SH-SY5Y (cell line): ENCODE measurements around the gene NPM3.

Experiments used
- GATA2 ChIP-seq: IDR thresholded peaks from 2 replicates; pipeline ENCODE4 v1.6.1; 2011; ENCODE audit warnings: mild to moderate bottlenecking, low read depth, low read length
- GATA3 ChIP-seq: IDR thresholded peaks from 2 replicates; pipeline ENCODE4 v1.6.1; 2011; ENCODE audit warnings: low read depth, mild to moderate bottlenecking, low read length, moderate library complexity

Gene NPM3

DNA sequence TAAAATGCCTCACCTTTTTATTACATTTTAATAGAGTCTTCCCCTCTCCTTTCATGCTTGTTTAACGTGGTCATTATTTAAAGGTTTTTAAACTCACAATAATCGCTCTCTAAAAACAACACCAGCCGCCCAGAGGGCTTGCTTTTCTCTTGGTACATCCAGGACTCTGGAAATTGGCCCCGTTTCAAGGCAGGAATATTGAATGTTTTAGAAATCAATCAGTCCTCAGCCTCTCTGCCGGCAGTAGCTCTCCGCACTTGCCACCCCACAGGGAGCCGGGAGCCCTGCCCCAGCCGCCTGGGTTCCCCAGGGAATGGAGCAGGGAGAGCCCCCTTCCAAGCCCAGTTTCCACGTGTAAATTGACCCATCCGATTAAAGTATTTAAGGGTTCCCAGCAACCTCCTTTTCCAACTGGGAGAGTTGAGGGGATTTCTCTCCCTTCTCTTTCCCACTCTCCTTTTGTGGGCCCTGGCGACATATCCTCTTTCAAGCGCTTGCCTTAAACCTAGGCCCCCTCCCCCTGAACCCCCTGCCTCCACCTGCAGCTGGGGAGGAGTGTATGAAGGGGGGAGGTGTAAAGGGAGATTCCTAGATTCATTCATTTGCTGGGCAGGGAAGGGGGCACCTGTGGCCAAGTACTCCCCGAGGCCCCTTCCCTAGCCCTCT is 9.2 kb downstream of the NPM3 start:
- TF ChIP-seq GATA2 (no peak), GATA3 (no peak)

DNA sequence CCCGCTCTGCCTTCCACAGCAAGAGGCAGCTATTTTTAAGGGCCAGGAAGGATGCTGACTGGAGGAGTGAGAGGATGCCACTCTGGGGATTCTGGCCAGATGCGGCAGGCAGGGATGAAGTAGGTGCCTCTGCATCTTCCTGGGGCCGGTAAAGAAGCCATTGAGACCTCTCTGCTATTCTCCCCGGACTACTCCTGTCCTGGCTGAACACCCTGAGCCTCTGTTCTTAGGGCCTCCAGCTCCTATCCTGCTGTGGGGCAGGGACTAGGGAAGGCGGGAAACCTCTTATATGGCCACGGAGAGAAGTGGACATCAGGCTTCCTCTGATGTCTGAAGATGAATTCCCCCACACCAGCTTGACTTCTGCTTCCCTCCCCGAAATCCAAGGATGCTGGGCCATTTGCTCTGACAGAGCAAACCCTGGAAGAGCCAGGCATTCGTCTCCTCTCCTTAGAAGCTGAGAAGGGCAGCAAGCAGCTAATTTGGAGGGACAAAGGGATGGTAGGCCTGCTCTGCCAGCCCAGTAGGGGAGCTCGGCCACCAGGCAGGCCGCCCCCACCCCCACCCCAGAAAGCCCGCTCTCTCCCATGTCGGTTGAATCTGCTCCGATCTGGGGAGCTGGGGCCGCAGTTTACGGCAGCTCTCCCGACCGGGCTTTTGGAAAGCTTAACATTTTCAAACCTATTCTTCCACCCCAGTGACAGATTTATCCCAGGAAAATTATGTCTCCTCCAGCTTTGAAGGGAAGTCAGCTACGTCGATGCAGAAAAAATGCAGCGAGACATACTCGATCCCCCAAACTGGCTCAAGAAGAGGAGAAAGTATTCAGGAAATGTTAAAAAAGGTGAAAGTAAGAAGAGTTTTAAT is 10.1 kb downstream of the NPM3 start:
- TF ChIP-seq GATA3 (no peak), GATA2 (no peak)

DNA sequence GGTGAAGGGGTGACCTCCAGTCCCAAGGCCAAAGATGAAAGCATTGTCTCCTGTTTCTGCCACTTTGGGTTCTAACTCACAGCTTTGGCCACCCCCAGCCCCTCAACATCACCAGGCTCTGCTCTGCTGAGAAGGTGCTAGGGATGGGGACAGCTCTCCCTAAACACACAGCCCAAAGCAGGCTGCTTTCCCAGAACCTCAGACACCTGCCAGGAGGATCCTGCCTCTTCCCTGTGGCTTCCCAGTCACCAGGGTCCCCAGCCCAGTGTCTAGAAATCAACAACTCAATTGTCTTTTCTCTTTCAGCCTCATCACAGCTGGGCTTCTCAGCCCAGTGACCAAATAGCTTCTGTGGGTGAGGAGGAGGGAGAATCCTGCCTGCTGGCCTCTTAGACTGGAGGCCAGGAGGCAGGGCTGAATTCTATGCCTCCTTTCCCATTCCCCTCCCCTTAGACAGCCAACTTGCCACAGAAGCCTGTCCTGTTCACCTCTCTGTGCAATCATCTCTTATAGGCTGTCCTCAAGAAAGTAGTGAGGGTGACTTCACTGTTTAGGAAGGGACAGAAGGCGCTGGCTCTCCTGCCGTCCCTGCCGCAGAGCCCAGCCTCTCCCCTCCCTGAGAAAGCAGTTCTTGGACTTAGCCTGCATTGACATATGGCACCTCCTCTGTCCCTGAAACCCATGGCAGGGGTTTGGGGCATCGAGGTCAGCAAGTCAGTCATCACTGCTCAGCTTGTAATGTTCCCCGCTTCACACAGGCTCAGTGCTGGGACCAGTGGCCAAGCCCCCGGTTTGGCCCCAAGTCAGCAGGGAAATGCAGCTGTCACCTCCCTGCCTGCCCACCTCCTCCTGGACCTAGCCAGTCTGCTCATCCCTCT is 11.0 kb downstream of the NPM3 start:
- TF ChIP-seq GATA2, result no peak
- TF ChIP-seq GATA3, result no peak

DNA sequence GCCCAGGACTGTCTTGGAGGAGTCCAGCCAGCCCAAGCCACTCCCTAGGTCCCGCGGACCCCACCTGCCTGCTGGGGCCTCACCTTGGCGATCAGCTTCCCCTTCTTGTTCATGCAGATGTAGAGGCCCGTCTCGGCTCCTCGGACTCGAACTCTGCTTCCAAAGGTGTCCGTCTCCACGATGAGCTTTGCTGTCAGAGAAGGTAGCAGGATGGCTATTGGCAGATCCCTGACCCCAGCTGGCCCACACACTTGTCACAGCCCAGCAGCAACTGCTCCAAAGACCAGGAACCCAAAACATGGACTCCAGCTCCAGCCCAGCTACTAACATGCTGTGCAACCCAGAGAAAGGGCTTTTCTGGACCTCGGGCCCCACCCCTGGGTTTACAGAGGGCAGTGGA is 11.9 kb downstream of the NPM3 start:
- no peak for TF ChIP-seq GATA3
- no peak for TF ChIP-seq GATA2

DNA sequence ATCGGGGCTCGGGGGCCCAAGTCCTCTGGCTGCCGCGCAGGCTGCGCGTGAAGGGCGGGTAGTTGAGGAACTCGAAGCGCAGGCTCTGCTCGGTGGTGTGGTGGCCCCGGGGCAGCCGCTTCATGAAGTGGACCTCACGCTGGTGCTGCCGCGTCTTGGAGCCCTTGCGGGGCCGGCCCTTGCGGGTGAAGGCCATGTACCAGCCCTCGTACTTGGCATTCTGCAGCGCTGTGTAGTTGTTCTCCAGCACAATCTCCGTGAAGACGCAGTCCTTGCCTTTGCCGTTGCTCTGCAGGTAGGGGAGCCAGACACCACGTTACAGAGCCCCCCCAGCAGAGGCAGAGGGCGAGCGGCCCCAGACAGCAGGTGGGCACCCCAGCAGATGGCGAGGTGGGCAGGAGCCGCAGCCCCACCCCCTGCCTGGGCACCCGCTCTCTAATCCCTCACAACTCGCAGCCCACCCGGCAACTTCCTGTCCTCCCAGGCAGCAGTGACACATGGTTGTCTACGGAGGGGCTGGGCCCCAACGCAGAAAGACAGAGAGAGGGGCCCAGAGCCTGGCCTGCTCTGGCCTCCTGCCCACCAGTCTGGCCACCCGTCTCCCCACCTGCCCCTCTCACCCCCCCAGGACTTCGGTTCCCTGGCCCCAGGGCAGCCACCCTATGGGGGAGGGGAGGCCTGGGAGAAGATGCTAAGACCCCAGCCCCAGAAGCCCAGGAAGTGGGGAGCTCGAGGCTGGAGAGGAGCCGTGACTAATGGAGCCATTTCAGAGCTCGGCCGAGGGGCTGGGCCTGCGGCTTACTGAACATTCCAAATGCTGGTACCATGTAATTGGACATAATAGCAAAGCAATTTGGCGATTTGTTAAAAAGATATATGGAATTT is 12.7 kb downstream of the NPM3 start:
- no peak for TF ChIP-seq GATA2

DNA sequence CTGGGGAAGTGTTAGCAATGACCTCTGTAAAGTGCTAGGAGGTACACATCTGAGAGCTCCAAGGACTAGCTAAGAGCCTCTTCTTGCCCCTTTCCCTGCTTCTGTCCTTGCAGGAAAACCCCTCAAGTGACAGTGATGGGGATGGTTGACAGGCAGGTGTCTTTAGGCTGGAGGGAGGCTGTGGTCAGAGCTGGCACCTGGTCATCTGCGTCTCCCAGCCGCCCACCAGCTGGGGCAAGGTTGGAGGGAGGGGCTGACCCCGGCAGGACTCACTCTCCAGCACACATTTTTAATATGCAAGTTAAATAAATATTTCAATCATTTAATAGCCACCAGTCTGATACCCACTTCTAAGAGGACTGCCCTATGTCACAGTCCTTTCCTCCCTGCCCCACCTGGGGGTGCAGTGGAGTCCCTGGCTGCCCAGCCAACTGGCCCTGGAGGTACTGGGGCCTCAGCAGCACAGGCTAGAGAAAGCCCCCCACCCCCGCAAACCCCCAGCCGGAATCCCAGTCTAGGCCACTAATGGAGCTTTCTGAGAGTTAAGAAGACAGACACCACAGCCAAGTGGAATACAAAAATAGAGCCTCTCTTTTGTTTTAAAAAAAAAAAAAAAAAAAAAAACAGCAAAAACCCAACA is 13.6 kb downstream of the NPM3 start:
- no peak for TF ChIP-seq GATA2
- TF ChIP-seq GATA3, result no peak

DNA sequence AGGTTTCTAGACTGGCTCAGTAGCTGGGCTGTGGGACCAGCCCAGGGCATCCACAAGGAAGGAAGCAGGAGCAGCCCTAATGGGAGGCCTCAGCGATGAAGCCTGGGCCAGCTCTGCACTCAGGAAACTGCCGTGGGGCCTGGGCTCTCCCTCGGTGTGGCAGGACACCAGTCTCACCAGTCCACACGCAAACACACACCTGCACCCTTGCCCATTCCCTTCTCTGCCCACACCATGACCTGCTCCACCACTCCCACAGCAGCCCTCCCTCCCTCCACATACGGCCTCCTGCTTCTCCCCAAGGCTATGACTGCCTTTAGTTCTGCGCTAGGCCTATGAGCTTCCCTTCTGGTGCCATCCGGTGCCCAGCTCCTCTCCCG is 14.5 kb downstream of the NPM3 start:
- TF ChIP-seq GATA2, result no peak
- no peak for TF ChIP-seq GATA3

DNA sequence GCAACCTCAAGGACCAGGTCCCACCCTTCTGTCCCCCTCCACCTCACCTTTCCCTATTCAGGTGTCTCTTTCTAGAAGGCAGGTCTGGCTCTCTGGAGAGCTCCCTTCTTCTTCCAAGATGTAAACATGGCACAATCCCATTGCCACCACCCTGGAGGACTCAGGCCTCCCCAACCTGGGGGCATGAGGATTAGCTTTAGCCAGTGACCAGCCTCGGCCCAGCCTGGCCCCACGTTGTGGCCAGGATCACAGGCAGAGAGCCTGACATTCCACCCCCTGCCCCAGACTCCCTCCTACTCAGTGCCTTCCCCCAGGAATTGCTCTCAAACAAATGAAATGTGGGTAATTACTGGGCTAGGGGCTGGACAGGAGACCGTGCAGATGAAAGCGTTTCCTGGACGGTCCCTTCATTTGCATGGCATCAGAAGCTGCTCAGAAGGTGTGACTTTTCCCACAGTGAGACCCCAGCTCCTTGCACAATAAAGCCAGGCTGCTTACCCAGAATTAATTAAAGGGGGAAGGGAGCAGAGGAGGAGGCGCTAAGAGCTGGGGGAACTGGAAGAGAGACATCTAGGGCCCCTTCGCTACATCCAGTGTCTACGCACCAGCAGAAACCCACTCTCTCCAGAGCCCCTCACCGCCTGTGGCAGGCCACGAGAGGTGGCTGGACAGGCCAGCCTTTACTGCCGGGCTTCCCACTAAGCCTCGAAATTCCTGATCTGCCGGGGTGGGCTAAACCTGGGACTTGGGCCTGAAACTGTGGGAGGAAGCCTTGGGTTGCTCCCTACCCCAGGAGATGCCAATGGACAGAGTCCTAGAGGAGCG is 15.1 kb downstream of the NPM3 start:
- TF ChIP-seq GATA2 (no peak), GATA3 (no peak)

DNA sequence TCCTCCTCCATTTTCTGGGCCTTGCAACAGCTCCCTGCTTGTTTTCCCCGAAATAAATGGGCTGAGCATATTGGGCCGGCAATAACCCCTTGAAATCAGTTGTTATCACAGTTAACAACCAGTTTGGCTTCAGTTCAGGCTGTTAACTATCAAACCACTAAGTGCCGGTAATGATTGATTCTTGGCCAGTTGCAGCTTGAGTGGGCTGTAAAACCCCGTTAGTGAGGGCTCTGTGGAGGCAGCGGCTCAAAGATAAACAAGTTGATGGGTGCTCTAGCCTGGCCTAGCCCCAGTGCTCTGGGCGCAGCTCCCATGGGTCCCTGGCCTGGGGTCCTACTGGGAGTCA is 15.7 kb downstream of the NPM3 start:
- TF ChIP-seq GATA3 (no peak), GATA2 (no peak)

DNA sequence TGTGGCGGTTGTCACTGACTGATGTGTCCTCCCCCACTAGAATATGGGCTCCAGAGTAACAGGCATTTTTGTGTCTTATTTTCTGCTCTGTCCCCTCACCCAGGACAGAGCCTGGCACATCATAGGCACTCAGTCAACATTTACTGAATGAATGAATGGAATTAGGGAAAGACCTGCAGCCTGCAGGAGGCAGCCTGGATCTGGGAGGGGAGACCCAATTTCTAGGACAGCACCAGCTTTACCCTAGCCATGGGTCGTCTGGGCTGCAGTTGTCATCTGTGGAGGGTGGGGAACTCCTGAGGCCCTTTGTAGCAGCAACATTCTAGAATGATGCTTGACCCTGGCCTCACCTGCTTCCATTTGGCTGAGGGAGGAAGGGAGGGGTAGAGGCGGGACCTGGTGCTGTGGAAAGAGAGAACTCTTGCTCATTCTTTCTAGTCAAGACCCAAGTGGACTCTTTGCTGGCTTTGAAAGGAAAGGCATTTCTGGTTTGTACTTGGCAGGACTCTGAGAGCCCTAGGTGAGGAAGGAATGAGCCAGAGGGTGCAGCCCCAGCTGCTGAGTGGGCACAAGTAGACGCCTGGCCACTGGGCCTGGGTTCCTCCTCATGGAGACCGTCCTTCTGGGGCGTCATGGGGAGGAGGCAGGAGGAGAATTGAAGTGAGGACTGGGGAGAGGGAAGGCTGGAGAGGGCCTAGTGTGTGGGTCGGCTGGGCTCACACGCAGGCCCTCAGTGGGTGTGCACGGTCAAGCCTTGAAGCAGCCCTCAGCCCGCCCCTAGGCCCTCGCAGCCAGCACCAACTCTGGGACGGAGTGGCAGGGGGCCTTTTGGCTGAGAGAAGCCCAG is 16.3 kb downstream of the NPM3 start:
- TF ChIP-seq GATA3, result no peak
- no peak for TF ChIP-seq GATA2

DNA sequence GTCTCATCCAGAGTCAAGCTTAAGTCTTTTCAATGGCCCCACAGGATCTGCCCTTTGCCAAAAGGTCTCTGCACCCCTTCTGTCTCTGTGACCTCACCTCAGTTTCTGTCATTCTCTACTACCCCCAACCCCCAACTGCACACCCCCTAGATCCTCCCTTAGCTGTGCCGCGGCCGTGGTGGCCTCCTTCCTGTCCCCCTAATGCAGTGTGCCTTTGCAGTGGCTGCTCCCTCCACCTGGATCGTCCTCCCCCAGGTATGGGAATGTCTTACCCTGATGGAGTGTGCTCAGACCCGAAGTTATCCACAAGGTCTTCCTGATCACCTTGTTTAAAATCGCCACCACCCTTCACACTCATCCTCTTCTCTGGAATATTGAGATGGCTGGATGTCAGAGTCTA is 16.9 kb downstream of the NPM3 start:
- TF ChIP-seq GATA2, result no peak
- no peak for TF ChIP-seq GATA3
